Duodenal mucosa (tissue), 2 donors: ENCODE measurements around the gene GRIN3A.
"Not testable (repeated sequence)": the region's sequence is repeated elsewhere in the genome, so short reads cannot be mapped to it uniquely, and the experiment has no call there.

Source experiments
- H3K27ac ChIP-seq: one replicate; pipeline ENCODE4 v1.7.0; 2013; ENCODE audit warnings: low read depth, low read length
- H3K27me3 ChIP-seq, 2 donors: one replicate each; pipeline ENCODE4 v1.7.0; 2013; ENCODE audit warnings: low read length in 2 of 2, control low read depth in 1 of 2; ENCODE audit not compliant: insufficient read depth in 2 of 2, control insufficient read depth in 1 of 2
- H3K36me3 ChIP-seq, 2 donors: one replicate each; pipeline ENCODE4 v1.7.0; 2013; ENCODE audit warnings: low read length in 2 of 2, control low read depth in 1 of 2; ENCODE audit not compliant: insufficient read depth in 2 of 2, control insufficient read depth in 1 of 2
- H3K4me1 ChIP-seq, 2 donors: one replicate each; pipeline ENCODE4 v1.7.0; 2013; ENCODE audit warnings: low read length in 2 of 2, control low read depth in 1 of 2; ENCODE audit not compliant: insufficient read depth in 2 of 2, control insufficient read depth in 1 of 2
- H3K4me3 ChIP-seq, 2 donors: one replicate each; pipeline ENCODE4 v1.7.0; 2013; ENCODE audit warnings: low read length in 2 of 2, low read depth in 1 of 2
- H3K9ac ChIP-seq, 2 donors: one replicate each; pipeline ENCODE4 v1.7.0; 2013; ENCODE audit warnings: low read length in 2 of 2, low read depth in 1 of 2
- H3K9me3 ChIP-seq, 2 donors: one replicate each; pipeline ENCODE4 v1.7.0; 2013; ENCODE audit warnings: low read length in 2 of 2, control low read depth in 1 of 2; ENCODE audit not compliant: control insufficient read depth in 1 of 2

The GRIN3A gene

GRCh38 chr9:101618698-101619097 is 119.7 kb downstream of the GRIN3A start:
- Histone ChIP-seq H3K27ac (no peak overlapping the region), H3K4me3 (no peak overlapping the region), H3K9ac (no peak overlapping the region), H3K36me3 (no peaks in the 10 kb centered on the region), H3K27me3 (no peaks in the 10 kb centered on the region), H3K4me1 (no peaks in the 10 kb centered on the region), H3K9me3 (no peaks in the 10 kb centered on the region)

- H3K4me3 ChIP-seq: no peak overlapping the region
- peaks cover 4 to 14% of the 10 kb centered on the region in 2 donors for H3K4me1 ChIP-seq
- no peaks in the 10 kb centered on the region for H3K36me3 ChIP-seq
- no peak overlapping the region for H3K9ac ChIP-seq
- no peaks in the 10 kb centered on the region for H3K9me3 ChIP-seq
- H3K27me3 ChIP-seq: peaks cover 0 to under 1% of the 10 kb centered on the region in 2 donors
- H3K27ac ChIP-seq: no peak overlapping the region
These were observed 132.9 kb downstream of the GRIN3A start for GRCh38 chr9:101605547-101605946.

GRCh38 chr9:101604296-101604695 is 134.2 kb downstream of the GRIN3A start:
- H3K9ac ChIP-seq: no peak overlapping the region
- H3K36me3 ChIP-seq: no peaks in the 10 kb centered on the region
- no peak overlapping the region for H3K4me3 ChIP-seq
- H3K4me1 ChIP-seq: peaks cover 4 to 14% of the 10 kb centered on the region in 2 donors
- H3K27me3 ChIP-seq: peaks cover 0 to 9% of the 10 kb centered on the region in 2 donors
- H3K9me3 ChIP-seq: no peaks in the 10 kb centered on the region
- no peak overlapping the region for H3K27ac ChIP-seq

GRCh38 chr9:101601904-101602765 is 136.3 kb downstream of the GRIN3A start:
- Histone ChIP-seq H3K9me3 (no peaks in the 10 kb centered on the region), H3K4me3 (no peak overlapping the region), H3K27ac (no peak overlapping the region), H3K9ac (no peak overlapping the region), H3K27me3 (peaks cover 0 to 15% of the 10 kb centered on the region in 2 donors), H3K4me1 (peaks cover 4 to 14% of the 10 kb centered on the region in 2 donors), H3K36me3 (no peaks in the 10 kb centered on the region)

GRCh38 chr9:101594796-101595195 is 143.7 kb downstream of the GRIN3A start, which contains the start of gene PPP3R2:
Gene PPP3R2, minus strand, starts transcription at chr9:101594969. Its CDS starts 48 bp downstream, at chr9:101594921.
- Histone ChIP-seq H3K9me3 (no peaks in the 10 kb centered on the region), H3K27me3 (peaks cover 0 to 8% of the 10 kb centered on the region in 2 donors), H3K4me1 (no peaks in the 10 kb centered on the region), H3K36me3 (no peaks in the 10 kb centered on the region), H3K27ac (no peak within 1 kb of the TSS), H3K4me3 (no peak within 1 kb of the TSS), H3K9ac (no peak within 1 kb of the TSS)

GRCh38 chr9:101593345-101593744 is 145.1 kb downstream of the GRIN3A start:
- H3K27ac ChIP-seq: no peak overlapping the region
- no peaks in the 10 kb centered on the region for H3K4me1 ChIP-seq
- H3K9me3 ChIP-seq: no peaks in the 10 kb centered on the region
- H3K9ac ChIP-seq: no peak overlapping the region
- H3K4me3 ChIP-seq: no peak overlapping the region
- H3K36me3 ChIP-seq: no peaks in the 10 kb centered on the region
- H3K27me3 ChIP-seq: no peaks in the 10 kb centered on the region

- H3K4me1 ChIP-seq: no peaks in the 10 kb centered on the region
- no peaks in the 10 kb centered on the region for H3K36me3 ChIP-seq
- no peak overlapping the region for H3K27ac ChIP-seq
- no peak overlapping the region for H3K4me3 ChIP-seq
- H3K27me3 ChIP-seq: no peaks in the 10 kb centered on the region
- no peak overlapping the region for H3K9ac ChIP-seq
- no peaks in the 10 kb centered on the region for H3K9me3 ChIP-seq
These were observed 145.7 kb downstream of the GRIN3A start for GRCh38 chr9:101592788-101593187.

- Histone ChIP-seq H3K36me3 (no peaks in the 10 kb centered on the region), H3K4me3 (no peak overlapping the region), H3K9ac (no peak overlapping the region), H3K27ac (no peak overlapping the region), H3K4me1 (no peaks in the 10 kb centered on the region), H3K27me3 (no peaks in the 10 kb centered on the region), H3K9me3 (no peaks in the 10 kb centered on the region)
These were observed 146.5 kb downstream of the GRIN3A start for GRCh38 chr9:101591787-101592446.

GRCh38 chr9:101590901-101591300 is 147.5 kb downstream of the GRIN3A start:
- Histone ChIP-seq H3K4me1 (no peaks in the 10 kb centered on the region), H3K4me3 (no peak overlapping the region), H3K9ac (no peak overlapping the region), H3K36me3 (no peaks in the 10 kb centered on the region), H3K27ac (no peak overlapping the region), H3K9me3 (no peaks in the 10 kb centered on the region), H3K27me3 (no peaks in the 10 kb centered on the region)

GRCh38 chr9:101590074-101590473 is 148.4 kb downstream of the GRIN3A start:
- not testable (repeated sequence) for H3K4me1 ChIP-seq, H3K27ac ChIP-seq, H3K9ac ChIP-seq, H3K36me3 ChIP-seq, H3K27me3 ChIP-seq, H3K9me3 ChIP-seq, H3K4me3 ChIP-seq
